ENCODE measurements around the gene NFIB.

NFIB gene

GRCh38 chr9:14111696-14112095, 202.2 kb downstream of the NFIB start:
- peak; percentile 19 for TF ChIP-seq CTCF (conservative IDR thresholded peaks at IDR 0.05; ENCODE audit: low read depth, low read length)
- peak; percentile 75 for DNase-seq (ENCODE audit: low read depth)
- H3K4me3 ChIP-seq (ENCODE audit: low read depth, low read length), result no peak overlapping the region

- no peak for TF ChIP-seq CTCF (conservative IDR thresholded peaks at IDR 0.05; ENCODE audit: low read depth, low read length)
- no peak for DNase-seq (ENCODE audit: low read depth)
These were observed 206.0 kb downstream of the NFIB start for GRCh38 chr9:14107977-14108376.

GRCh38 chr9:14107495-14107894, 206.4 kb downstream of the NFIB start:
- no peak for TF ChIP-seq CTCF (conservative IDR thresholded peaks at IDR 0.05; ENCODE audit: low read depth, low read length)
- DNase-seq (ENCODE audit: low read depth), result no peak
- H3K4me3 ChIP-seq (ENCODE audit: low read depth, low read length), result no peak overlapping the region

More at GRCh38 chr9:14107977-14108376, 206.0 kb downstream of the NFIB start:
- no peak overlapping the region for H3K4me3 ChIP-seq (ENCODE audit: low read depth, low read length)

- no peak for TF ChIP-seq CTCF (conservative IDR thresholded peaks at IDR 0.05; ENCODE audit: low read depth, low read length)
- DNase-seq (ENCODE audit: low read depth), result no peak
- no peak overlapping the region for H3K4me3 ChIP-seq (ENCODE audit: low read depth, low read length)
These were observed 207.2 kb downstream of the NFIB start for GRCh38 chr9:14106699-14107098.

GRCh38 chr9:14104496-14104895, 209.4 kb downstream of the NFIB start:
- H3K4me3 ChIP-seq (ENCODE audit: low read depth, low read length), result no peak overlapping the region
- no peak for TF ChIP-seq CTCF (conservative IDR thresholded peaks at IDR 0.05; ENCODE audit: low read depth, low read length)
- DNase-seq (ENCODE audit: low read depth), result no peak

GRCh38 chr9:14103115-14103514, 210.8 kb downstream of the NFIB start:
- TF ChIP-seq CTCF (conservative IDR thresholded peaks at IDR 0.05; ENCODE audit: low read depth, low read length), result no peak
- no peak overlapping the region for H3K4me3 ChIP-seq (ENCODE audit: low read depth, low read length)
- peak; percentile 49 for DNase-seq (ENCODE audit: low read depth)

GRCh38 chr9:14099737-14100136, 214.2 kb downstream of the NFIB start:
- no peak overlapping the region for H3K4me3 ChIP-seq (ENCODE audit: low read depth, low read length)
- no peak for DNase-seq (ENCODE audit: low read depth)
- no peak for TF ChIP-seq CTCF (conservative IDR thresholded peaks at IDR 0.05; ENCODE audit: low read depth, low read length)

All from choroid plexus epithelial cell (primary cell).